ENCODE data around the gene BBLN.
A peak's percentile ranks its signal among the peaks of the same experiment; 100 is the strongest.
"Not testable (repeated sequence)": the region's sequence is repeated elsewhere in the genome, so short reads cannot be mapped to it uniquely, and the experiment has no call there.

BBLN gene

GRCh38 chr9:128159784-128160602 lies at the start of gene BBLN:
Gene BBLN (plus strand): TSS chr9:128160265. CDS start chr9:128160408, 143 bp downstream.
- FAIRE-seq (no peak), DNase-seq (ENCODE audit: low spot score) (peak; percentile 97)

GRCh38 chr9:128111726-128112125 lies 48.3 kb upstream of the BBLN start:
- DNase-seq (ENCODE audit: low spot score); FAIRE-seq: not testable (repeated sequence)

GRCh38 chr9:128113526-128114325 lies 46.3 kb upstream of the BBLN start:
- DNase-seq (ENCODE audit: low spot score), result no peak

GRCh38 chr9:128114326-128115186 lies 45.5 kb upstream of the BBLN start:
- DNase-seq (ENCODE audit: low spot score) (no peak), FAIRE-seq (no peak)

More at GRCh38 chr9:128113526-128114325, 46.3 kb upstream of the BBLN start:
- no peak for FAIRE-seq

GRCh38 chr9:128115187-128116103 lies 44.6 kb upstream of the BBLN start:
- DNase-seq (ENCODE audit: low spot score), result no peak
- FAIRE-seq, result no peak

GRCh38 chr9:128116104-128117083 lies 43.7 kb upstream of the BBLN start:
- FAIRE-seq, result no peak
- DNase-seq (ENCODE audit: low spot score), result no peak

- FAIRE-seq (no peak), DNase-seq (ENCODE audit: low spot score) (peak; percentile 87)
Measured at GRCh38 chr9:128117613-128118471, 42.2 kb upstream of the BBLN start.

GRCh38 chr9:128118472-128118857 lies 41.6 kb upstream of the BBLN start:
- FAIRE-seq, result no peak

GRCh38 chr9:128118971-128119665 lies 40.9 kb upstream of the BBLN start:
- DNase-seq (ENCODE audit: low spot score) (no peak), FAIRE-seq (no peak)

More at GRCh38 chr9:128118472-128118857, 41.6 kb upstream of the BBLN start:
- no peak for DNase-seq (ENCODE audit: low spot score)

GRCh38 chr9:128120061-128120740 lies 39.9 kb upstream of the BBLN start:
- FAIRE-seq, result no peak
- DNase-seq (ENCODE audit: low spot score), result no peak

- DNase-seq (ENCODE audit: low spot score) (no peak), FAIRE-seq (no peak)
Measured at GRCh38 chr9:128120741-128121465, 39.2 kb upstream of the BBLN start.

- no peak for DNase-seq (ENCODE audit: low spot score)
Measured at GRCh38 chr9:128121466-128121810, 38.6 kb upstream of the BBLN start.

GRCh38 chr9:128121924-128122808 lies 37.9 kb upstream of the BBLN start:
- FAIRE-seq, result no peak

More at GRCh38 chr9:128121466-128121810, 38.6 kb upstream of the BBLN start:
- no peak for FAIRE-seq

GRCh38 chr9:128122809-128123175 lies 37.3 kb upstream of the BBLN start:
- FAIRE-seq, result no peak
- DNase-seq (ENCODE audit: low spot score), result no peak

More at GRCh38 chr9:128121924-128122808, 37.9 kb upstream of the BBLN start:
- DNase-seq (ENCODE audit: low spot score), result no peak

GRCh38 chr9:128123451-128124080 lies 36.5 kb upstream of the BBLN start:
- DNase-seq (ENCODE audit: low spot score) (no peak), FAIRE-seq (no peak)

Data from urothelium cell line (cell line).